ENCODE results near the gene ACER1. TPM values are rescaled to one million over a fixed set of nuclear protein-coding genes. Genes with fewer than 3 reads are reported as not detected.
A peak's percentile ranks its signal among the peaks of the same experiment; 100 is the strongest.
"Not testable (repeated sequence)": the region's sequence is repeated elsewhere in the genome, so short reads cannot be mapped to it uniquely, and the experiment has no call there.

The ACER1 gene
- total and polyA plus RNA-seq, 11 donors, result not detected

DNA sequence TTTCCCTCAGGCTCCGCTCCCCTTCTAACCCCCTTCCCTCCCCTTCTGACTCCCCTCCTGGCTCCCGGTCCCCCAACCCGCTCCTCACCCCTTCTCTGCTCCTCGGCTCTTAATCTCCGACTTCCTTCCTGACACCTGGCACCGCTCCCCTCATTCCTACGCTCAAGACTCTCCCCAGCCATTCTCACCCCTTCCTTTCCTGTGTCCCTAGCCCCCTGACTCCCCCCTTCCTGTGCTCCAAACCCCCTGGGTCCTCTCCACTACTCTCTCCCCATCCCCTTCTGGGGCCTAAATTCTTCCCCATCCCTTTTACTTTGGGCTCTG lies 28.6 kb upstream of the ACER1 start:
- Histone ChIP-seq H3K9me3 (no peaks in the 10 kb centered on the region), H3K27ac (peak overlapping the region; percentile 69 to 94 (median 89)), H3K4me1 (peaks cover 0 to 17% (median 7%) of the 10 kb centered on the region in 12 donors), H3K27me3 (no peaks in the 10 kb centered on the region), H3K36me3 (peaks cover 0 to 38% (median 31%) of the 10 kb centered on the region in 9 donors), H3K4me3 (peak overlapping the region; percentile 72 to 99 (median 84))
- DNase-seq, result peak in 1 of 5 donors; percentile 37
- TF ChIP-seq, protein P1, sequence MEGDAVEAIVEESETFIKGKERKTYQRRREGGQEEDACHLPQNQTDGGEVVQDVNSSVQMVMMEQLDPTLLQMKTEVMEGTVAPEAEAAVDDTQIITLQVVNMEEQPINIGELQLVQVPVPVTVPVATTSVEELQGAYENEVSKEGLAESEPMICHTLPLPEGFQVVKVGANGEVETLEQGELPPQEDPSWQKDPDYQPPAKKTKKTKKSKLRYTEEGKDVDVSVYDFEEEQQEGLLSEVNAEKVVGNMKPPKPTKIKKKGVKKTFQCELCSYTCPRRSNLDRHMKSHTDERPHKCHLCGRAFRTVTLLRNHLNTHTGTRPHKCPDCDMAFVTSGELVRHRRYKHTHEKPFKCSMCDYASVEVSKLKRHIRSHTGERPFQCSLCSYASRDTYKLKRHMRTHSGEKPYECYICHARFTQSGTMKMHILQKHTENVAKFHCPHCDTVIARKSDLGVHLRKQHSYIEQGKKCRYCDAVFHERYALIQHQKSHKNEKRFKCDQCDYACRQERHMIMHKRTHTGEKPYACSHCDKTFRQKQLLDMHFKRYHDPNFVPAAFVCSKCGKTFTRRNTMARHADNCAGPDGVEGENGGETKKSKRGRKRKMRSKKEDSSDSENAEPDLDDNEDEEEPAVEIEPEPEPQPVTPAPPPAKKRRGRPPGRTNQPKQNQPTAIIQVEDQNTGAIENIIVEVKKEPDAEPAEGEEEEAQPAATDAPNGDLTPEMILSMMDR (IDR thresholded peaks at IDR 0.05), result no peak
- no peak for TF ChIP-seq POLR2A (IDR thresholded peaks at IDR 0.05)
- ATAC-seq, result peak in 3 of 4 donors; percentile 10 to 23 (median 20)
- 1 to 3% (median 2%) methylated on average over 7 of the region's 7 CpGs for WGBS, 4 donors
- intact Hi-C loops (cut with DNase I), result loop anchor here in 1 of 10 donors (1.0 kb wide), 1 partner anchor 10 kb away; the partner anchor contains the start of gene ALKBH7

DNA sequence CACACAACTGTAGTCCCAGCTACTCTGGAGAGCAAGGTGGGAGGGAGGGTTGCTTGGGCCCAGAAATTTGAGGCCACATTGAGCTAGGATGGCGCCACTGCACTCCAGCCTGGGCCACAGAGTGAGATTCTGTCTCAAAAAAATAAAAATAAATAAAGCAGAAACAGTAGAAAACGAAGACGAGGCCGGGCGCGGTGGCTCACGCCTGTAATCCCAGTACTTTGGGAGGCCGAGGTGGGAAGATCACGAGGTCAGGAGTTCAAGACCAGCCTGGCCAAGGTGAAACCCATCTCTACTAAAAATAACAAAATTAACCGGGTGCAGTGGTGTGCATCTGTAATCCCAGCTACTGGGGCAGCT lies 27.4 kb upstream of the ACER1 start:
- H3K9me3 ChIP-seq, ATAC-seq, DNase-seq, H3K27me3 ChIP-seq: not testable (repeated sequence)
- 92 to 96% (median 94%) methylated on average over 10 of the region's 10 CpGs for WGBS, 4 donors
- H3K27ac ChIP-seq, result peak overlapping the region in 10 of 12 donors; percentile 81 to 94 (median 89)
- peaks cover 0 to 26% (median 19%) of the 10 kb centered on the region in 9 donors for H3K36me3 ChIP-seq
- H3K4me3 ChIP-seq, result peak overlapping the region; percentile 72 to 99 (median 84)
- intact Hi-C loops (cut with DNase I), result loop anchor here in 2 of 10 donors (1.0 kb wide), 3 partner anchors 11 to 64 kb away; partner anchors contain the start of genes ALKBH7 (in 1 of the 2) and GTF2F1 (in 1 of the 2)
- H3K4me1 ChIP-seq, result peaks cover 0 to 17% (median 7%) of the 10 kb centered on the region in 12 donors

DNA sequence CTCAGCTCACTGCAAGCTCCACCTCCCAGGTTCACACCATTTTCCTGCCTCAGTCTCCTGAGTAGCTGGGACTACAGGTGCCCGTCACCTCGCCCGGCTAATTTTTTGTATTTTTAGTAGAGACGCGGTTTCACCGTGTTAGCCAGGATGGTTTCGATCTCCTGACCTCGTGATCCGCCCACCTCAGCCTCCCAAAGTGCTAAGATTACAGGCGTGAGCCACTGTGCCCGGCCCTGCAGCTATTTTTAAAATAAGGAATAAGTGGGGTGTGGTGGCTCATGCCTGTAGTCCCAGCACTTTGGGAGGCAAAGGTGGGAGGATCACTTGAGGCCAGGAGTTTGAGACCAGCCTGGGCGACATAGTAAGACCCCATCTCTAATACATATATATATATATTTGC lies 27.0 kb upstream of the ACER1 start:
- H3K27ac ChIP-seq; H3K27me3 ChIP-seq; H3K4me3 ChIP-seq; intact Hi-C loops (cut with DNase I); ATAC-seq; H3K9me3 ChIP-seq; DNase-seq: not testable (repeated sequence)
- peaks cover 0 to 22% (median 15%) of the 10 kb centered on the region in 9 donors for H3K36me3 ChIP-seq
- WGBS, 4 donors, result 90 to 92% (median 92%) methylated on average over 12 of the region's 12 CpGs
- H3K4me1 ChIP-seq, result peaks cover 0 to 17% (median 7%) of the 10 kb centered on the region in 12 donors

DNA sequence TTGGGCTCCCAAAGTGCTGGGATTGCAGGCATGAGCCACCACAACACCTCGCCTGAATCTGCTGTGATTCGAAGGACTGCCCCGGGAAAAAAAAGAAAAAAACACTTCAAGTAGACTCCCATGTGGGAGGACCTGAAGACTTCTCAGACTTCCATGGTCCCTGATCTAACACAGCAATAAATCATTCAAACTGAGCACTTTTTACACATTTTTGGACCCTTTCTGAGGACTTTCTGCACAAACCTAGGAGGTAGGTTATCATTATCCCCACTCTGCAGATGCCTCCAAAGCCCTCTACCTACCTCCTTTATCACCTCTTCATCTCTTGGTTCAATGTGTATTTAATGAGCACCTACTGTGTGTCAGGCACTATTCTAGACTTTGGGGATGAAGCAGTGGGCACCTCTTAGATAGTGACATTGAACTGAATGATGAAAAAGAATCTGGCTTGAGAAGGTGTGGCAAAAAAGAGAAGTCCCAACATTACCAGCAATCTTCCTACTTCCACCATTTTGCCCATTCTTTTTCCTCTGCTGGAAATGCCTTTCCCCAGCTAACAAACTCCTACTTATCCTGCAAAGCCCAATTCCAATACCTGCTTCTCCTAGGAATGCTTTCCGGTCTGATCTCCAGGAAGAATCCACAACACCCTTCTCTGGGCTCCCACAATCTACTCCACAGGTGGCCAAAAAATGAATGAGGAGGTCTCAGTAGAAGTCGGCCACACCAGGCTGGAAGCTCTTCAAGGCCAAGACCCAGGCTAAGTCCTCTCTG lies 26.3 kb upstream of the ACER1 start:
- Histone ChIP-seq H3K9me3 (no peaks in the 10 kb centered on the region), H3K27ac (no peak overlapping the region), H3K4me1 (peaks cover 0 to 17% (median 7%) of the 10 kb centered on the region in 12 donors), H3K4me3 (no peak overlapping the region), H3K27me3 (no peaks in the 10 kb centered on the region), H3K36me3 (peaks cover 0 to 15% (median 8%) of the 10 kb centered on the region in 9 donors)
- WGBS, 4 donors, result 87 to 89% (median 88%) methylated on average over 5 of the region's 5 CpGs
- intact Hi-C loops (cut with DNase I), result no loop called here
- ATAC-seq (no peak), DNase-seq (no peak)
- TF ChIP-seq POLR2A (IDR thresholded peaks at IDR 0.05), result no peak
- TF ChIP-seq, protein P1 (IDR thresholded peaks at IDR 0.05), result no peak

DNA sequence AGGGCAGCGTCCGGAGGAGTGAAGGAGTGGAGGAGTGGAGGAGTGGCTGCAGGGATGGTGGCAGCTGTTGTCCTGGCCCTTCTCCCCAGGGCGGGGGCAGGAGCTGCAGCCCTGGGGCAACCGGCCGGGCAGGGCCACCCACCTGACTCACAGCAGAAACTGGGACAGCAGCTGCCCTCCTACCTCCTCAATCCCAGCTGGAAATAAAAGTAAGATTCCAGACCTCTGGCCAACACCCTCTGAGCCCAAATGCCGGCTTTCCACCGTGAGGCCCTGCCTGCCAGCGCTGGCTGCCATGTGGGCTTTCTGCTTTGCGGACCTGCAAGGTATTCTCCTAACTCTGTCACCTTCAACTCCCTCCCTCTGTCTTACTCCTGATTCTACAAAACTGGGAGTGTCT lies 24.6 kb upstream of the ACER1 start:
- Histone ChIP-seq H3K36me3 (no peaks in the 10 kb centered on the region), H3K27ac (no peak overlapping the region), H3K9me3 (no peaks in the 10 kb centered on the region), H3K4me1 (peaks cover 0 to 9% (median 7%) of the 10 kb centered on the region in 12 donors), H3K27me3 (no peaks in the 10 kb centered on the region), H3K4me3 (no peak overlapping the region)
- intact Hi-C loops (cut with DNase I), result no loop called here
- DNase-seq, result no peak
- no peak for ATAC-seq
- 45 to 56% (median 53%) methylated on average over 9 of the region's 9 CpGs for WGBS, 4 donors
- TF ChIP-seq, protein P1 (IDR thresholded peaks at IDR 0.05), result no peak
- no peak for TF ChIP-seq POLR2A (IDR thresholded peaks at IDR 0.05)
